GM21717 (cell line): ENCODE data around the gene DNAJC11.

Source experiments
- ATAC-seq: cut with Tn5 transposase; IDR thresholded peaks from one replicate; pipeline ENCODE4 v1.9.1; 2021; ENCODE audit warnings: mild to moderate bottlenecking, moderate library complexity; ENCODE audit not compliant: unreplicated experiment

DNAJC11 gene

GRCh38 chr1:6587261-6588005 is 114.2 kb downstream of the DNAJC11 start:
- ATAC-seq = no peak

- ATAC-seq = no peak
These were observed 115.2 kb downstream of the DNAJC11 start for GRCh38 chr1:6586404-6586816.

GRCh38 chr1:6585841-6586240 is 115.8 kb downstream of the DNAJC11 start:
- no peak for ATAC-seq

- ATAC-seq = no peak
These were observed 116.4 kb downstream of the DNAJC11 start for GRCh38 chr1:6585081-6585722.
